Measurements from ENCODE around the gene TNRC18.
A peak's percentile ranks its signal among the peaks of the same experiment; 100 is the strongest.

Gene TNRC18

DNA sequence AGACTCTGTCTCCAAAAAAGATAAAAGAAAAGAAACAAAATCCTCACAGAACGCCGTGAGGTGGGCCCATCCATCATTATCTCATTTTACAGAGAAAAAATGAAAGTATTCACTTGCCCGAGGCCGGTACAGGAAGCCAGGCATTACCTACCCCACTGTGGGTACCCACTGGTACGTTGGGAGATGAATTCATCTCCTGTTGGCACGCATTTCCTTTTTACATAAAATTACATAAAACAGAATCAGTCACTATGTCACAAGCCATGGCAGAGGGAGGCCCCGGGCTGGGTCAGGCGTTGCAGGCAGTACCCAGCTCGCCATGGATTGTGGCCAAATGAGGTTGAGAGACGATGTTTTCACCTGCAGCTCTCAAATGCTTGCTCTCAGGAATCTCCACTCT, 38.6 kb upstream of the TNRC18 start:
- H3K36me3 ChIP-seq (ENCODE audit: control insufficient read depth in 5 of 5, insufficient read depth in 5 of 5, low read length in 5 of 5), result no peaks in the 10 kb centered on the region
- no peaks in the 10 kb centered on the region for H3K9me3 ChIP-seq (ENCODE audit: control insufficient read depth in 5 of 5, low read length in 5 of 5)
- H3K9ac ChIP-seq (ENCODE audit: low read length in 5 of 5), result no peak overlapping the region
- H3K4me1 ChIP-seq (ENCODE audit: control insufficient read depth in 5 of 5, insufficient read depth in 5 of 5, low read length in 5 of 5), result peaks cover 0 to 11% (median 9%) of the 10 kb centered on the region in 5 donors
- no peak overlapping the region for H3K4me3 ChIP-seq (ENCODE audit: low read depth in 1 of 5, low read length in 5 of 5)
- no peak overlapping the region for H3K27ac ChIP-seq (ENCODE audit: low read depth, low read length)
- H3K27me3 ChIP-seq (ENCODE audit: control insufficient read depth in 5 of 5, insufficient read depth in 4 of 5, low read length in 5 of 5), result no peaks in the 10 kb centered on the region

GRCh38 chr7:5458921-5459480, 35.4 kb upstream of the TNRC18 start:
- peaks cover 0 to 11% (median 9%) of the 10 kb centered on the region in 5 donors for H3K4me1 ChIP-seq (ENCODE audit: control insufficient read depth in 5 of 5, insufficient read depth in 5 of 5, low read length in 5 of 5)
- no peak overlapping the region for H3K4me3 ChIP-seq (ENCODE audit: low read depth in 1 of 5, low read length in 5 of 5)
- H3K9ac ChIP-seq (ENCODE audit: low read length in 5 of 5), result no peak overlapping the region
- H3K27ac ChIP-seq (ENCODE audit: low read depth, low read length), result no peak overlapping the region
- H3K36me3 ChIP-seq (ENCODE audit: control insufficient read depth in 5 of 5, insufficient read depth in 5 of 5, low read length in 5 of 5), result no peaks in the 10 kb centered on the region
- H3K9me3 ChIP-seq (ENCODE audit: control insufficient read depth in 5 of 5, low read length in 5 of 5), result no peaks in the 10 kb centered on the region
- H3K27me3 ChIP-seq (ENCODE audit: control insufficient read depth in 5 of 5, insufficient read depth in 4 of 5, low read length in 5 of 5), result no peaks in the 10 kb centered on the region

GRCh38 chr7:5457245-5457735, 33.7 kb upstream of the TNRC18 start:
- peak overlapping the region in 3 of 5 donors; percentile 35 to 44 (median 43) for H3K9ac ChIP-seq (ENCODE audit: low read length in 5 of 5)
- H3K4me1 ChIP-seq (ENCODE audit: control insufficient read depth in 5 of 5, insufficient read depth in 5 of 5, low read length in 5 of 5), result peaks cover 0 to 14% (median 9%) of the 10 kb centered on the region in 5 donors
- no peaks in the 10 kb centered on the region for H3K27me3 ChIP-seq (ENCODE audit: control insufficient read depth in 5 of 5, insufficient read depth in 4 of 5, low read length in 5 of 5)
- no peaks in the 10 kb centered on the region for H3K9me3 ChIP-seq (ENCODE audit: control insufficient read depth in 5 of 5, low read length in 5 of 5)
- H3K27ac ChIP-seq (ENCODE audit: low read depth, low read length), result no peak overlapping the region
- peak overlapping the region in 4 of 5 donors; percentile 10 to 41 (median 24) for H3K4me3 ChIP-seq (ENCODE audit: low read depth in 1 of 5, low read length in 5 of 5)
- no peaks in the 10 kb centered on the region for H3K36me3 ChIP-seq (ENCODE audit: control insufficient read depth in 5 of 5, insufficient read depth in 5 of 5, low read length in 5 of 5)

DNA sequence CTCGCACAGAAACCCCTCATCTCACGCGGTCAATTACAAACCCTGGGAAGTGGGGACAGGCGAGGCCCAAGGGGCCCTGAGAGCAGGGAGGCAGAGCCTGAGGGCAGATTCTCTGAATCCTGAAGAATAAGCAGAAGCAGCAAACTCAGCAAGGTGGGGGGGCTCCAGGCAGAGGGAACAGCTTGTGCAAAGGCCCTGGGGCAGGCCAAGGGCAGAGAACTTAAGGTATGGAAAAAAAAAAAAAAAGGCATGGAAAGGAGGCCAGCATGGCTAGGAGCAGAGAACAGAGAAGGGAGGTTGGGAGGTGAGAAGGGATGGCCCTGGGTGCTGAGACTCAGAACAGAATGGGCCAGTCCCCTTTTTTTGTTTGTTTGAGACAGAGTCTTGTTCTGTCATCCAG, 32.8 kb upstream of the TNRC18 start:
- no peaks in the 10 kb centered on the region for H3K27me3 ChIP-seq (ENCODE audit: control insufficient read depth in 5 of 5, insufficient read depth in 4 of 5, low read length in 5 of 5)
- H3K27ac ChIP-seq (ENCODE audit: low read depth, low read length), result no peak overlapping the region
- no peak overlapping the region for H3K4me3 ChIP-seq (ENCODE audit: low read depth in 1 of 5, low read length in 5 of 5)
- H3K4me1 ChIP-seq (ENCODE audit: control insufficient read depth in 5 of 5, insufficient read depth in 5 of 5, low read length in 5 of 5), result peaks cover 0 to 14% (median 9%) of the 10 kb centered on the region in 5 donors
- H3K9me3 ChIP-seq (ENCODE audit: control insufficient read depth in 5 of 5, low read length in 5 of 5), result no peaks in the 10 kb centered on the region
- H3K9ac ChIP-seq (ENCODE audit: low read length in 5 of 5), result no peak overlapping the region
- no peaks in the 10 kb centered on the region for H3K36me3 ChIP-seq (ENCODE audit: control insufficient read depth in 5 of 5, insufficient read depth in 5 of 5, low read length in 5 of 5)

DNA sequence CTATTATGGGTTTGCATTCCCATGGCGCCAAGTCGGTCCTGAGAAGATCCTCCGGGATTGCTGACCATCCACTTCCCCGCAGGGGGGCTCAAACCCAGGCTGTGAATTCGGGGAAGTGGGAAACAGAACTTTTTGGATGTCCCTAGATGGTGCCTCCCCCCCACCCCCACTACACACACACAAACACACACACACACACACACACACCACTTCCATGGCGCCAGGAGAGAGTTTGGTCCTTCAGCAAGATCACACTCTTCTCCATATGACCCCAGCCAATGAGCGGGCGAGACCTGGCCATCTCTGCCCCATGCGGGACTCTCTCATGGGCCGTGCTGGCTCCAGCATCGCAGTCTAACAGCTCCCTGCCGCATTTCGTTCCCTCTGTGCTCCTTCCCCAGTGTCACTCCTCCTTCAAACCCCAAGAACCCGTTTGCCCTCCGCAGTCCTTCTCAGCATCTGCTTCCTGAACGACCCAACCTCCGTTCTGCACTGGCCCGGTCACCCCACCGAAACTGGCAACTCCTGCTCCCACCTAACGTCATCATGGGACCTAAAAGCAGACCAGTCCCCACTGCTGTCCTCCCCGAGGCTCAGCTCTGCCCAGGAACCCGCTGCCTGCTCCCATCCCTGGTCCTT, 32.1 kb upstream of the TNRC18 start:
- Histone ChIP-seq H3K4me3 (ENCODE audit: low read depth in 1 of 5, low read length in 5 of 5) (no peak overlapping the region), H3K27ac (ENCODE audit: low read depth, low read length) (no peak overlapping the region), H3K9ac (ENCODE audit: low read length in 5 of 5) (no peak overlapping the region), H3K27me3 (ENCODE audit: control insufficient read depth in 5 of 5, insufficient read depth in 4 of 5, low read length in 5 of 5) (no peaks in the 10 kb centered on the region), H3K9me3 (ENCODE audit: control insufficient read depth in 5 of 5, low read length in 5 of 5) (no peaks in the 10 kb centered on the region), H3K36me3 (ENCODE audit: control insufficient read depth in 5 of 5, insufficient read depth in 5 of 5, low read length in 5 of 5) (no peaks in the 10 kb centered on the region), H3K4me1 (ENCODE audit: control insufficient read depth in 5 of 5, insufficient read depth in 5 of 5, low read length in 5 of 5) (peaks cover 0 to 14% (median 9%) of the 10 kb centered on the region in 5 donors)

GRCh38 chr7:5455175-5455574, 31.5 kb upstream of the TNRC18 start:
- Histone ChIP-seq H3K27me3 (ENCODE audit: control insufficient read depth in 5 of 5, insufficient read depth in 4 of 5, low read length in 5 of 5) (no peaks in the 10 kb centered on the region), H3K36me3 (ENCODE audit: control insufficient read depth in 5 of 5, insufficient read depth in 5 of 5, low read length in 5 of 5) (no peaks in the 10 kb centered on the region), H3K4me3 (ENCODE audit: low read depth in 1 of 5, low read length in 5 of 5) (no peak overlapping the region), H3K27ac (ENCODE audit: low read depth, low read length) (no peak overlapping the region), H3K9ac (ENCODE audit: low read length in 5 of 5) (no peak overlapping the region), H3K4me1 (ENCODE audit: control insufficient read depth in 5 of 5, insufficient read depth in 5 of 5, low read length in 5 of 5) (peaks cover 0 to 14% (median 9%) of the 10 kb centered on the region in 5 donors), H3K9me3 (ENCODE audit: control insufficient read depth in 5 of 5, low read length in 5 of 5) (no peaks in the 10 kb centered on the region)

GRCh38 chr7:5454485-5454884, 30.9 kb upstream of the TNRC18 start:
- no peak overlapping the region for H3K27ac ChIP-seq (ENCODE audit: low read depth, low read length)
- H3K27me3 ChIP-seq (ENCODE audit: control insufficient read depth in 5 of 5, insufficient read depth in 4 of 5, low read length in 5 of 5), result no peaks in the 10 kb centered on the region

GRCh38 chr7:5453566-5454075, 30.0 kb upstream of the TNRC18 start:
- Histone ChIP-seq H3K27ac (ENCODE audit: low read depth, low read length) (no peak overlapping the region), H3K9ac (ENCODE audit: low read length in 5 of 5) (no peak overlapping the region), H3K4me1 (ENCODE audit: control insufficient read depth in 5 of 5, insufficient read depth in 5 of 5, low read length in 5 of 5) (peaks cover 0 to 14% (median 9%) of the 10 kb centered on the region in 5 donors), H3K27me3 (ENCODE audit: control insufficient read depth in 5 of 5, insufficient read depth in 4 of 5, low read length in 5 of 5) (no peaks in the 10 kb centered on the region), H3K36me3 (ENCODE audit: control insufficient read depth in 5 of 5, insufficient read depth in 5 of 5, low read length in 5 of 5) (no peaks in the 10 kb centered on the region), H3K9me3 (ENCODE audit: control insufficient read depth in 5 of 5, low read length in 5 of 5) (no peaks in the 10 kb centered on the region), H3K4me3 (ENCODE audit: low read depth in 1 of 5, low read length in 5 of 5) (no peak overlapping the region)

More at GRCh38 chr7:5454485-5454884, 30.9 kb upstream of the TNRC18 start:
- Histone ChIP-seq H3K9ac (ENCODE audit: low read length in 5 of 5) (no peak overlapping the region), H3K9me3 (ENCODE audit: control insufficient read depth in 5 of 5, low read length in 5 of 5) (no peaks in the 10 kb centered on the region), H3K36me3 (ENCODE audit: control insufficient read depth in 5 of 5, insufficient read depth in 5 of 5, low read length in 5 of 5) (no peaks in the 10 kb centered on the region), H3K4me3 (ENCODE audit: low read depth in 1 of 5, low read length in 5 of 5) (no peak overlapping the region), H3K4me1 (ENCODE audit: control insufficient read depth in 5 of 5, insufficient read depth in 5 of 5, low read length in 5 of 5) (peaks cover 0 to 14% (median 9%) of the 10 kb centered on the region in 5 donors)

DNA sequence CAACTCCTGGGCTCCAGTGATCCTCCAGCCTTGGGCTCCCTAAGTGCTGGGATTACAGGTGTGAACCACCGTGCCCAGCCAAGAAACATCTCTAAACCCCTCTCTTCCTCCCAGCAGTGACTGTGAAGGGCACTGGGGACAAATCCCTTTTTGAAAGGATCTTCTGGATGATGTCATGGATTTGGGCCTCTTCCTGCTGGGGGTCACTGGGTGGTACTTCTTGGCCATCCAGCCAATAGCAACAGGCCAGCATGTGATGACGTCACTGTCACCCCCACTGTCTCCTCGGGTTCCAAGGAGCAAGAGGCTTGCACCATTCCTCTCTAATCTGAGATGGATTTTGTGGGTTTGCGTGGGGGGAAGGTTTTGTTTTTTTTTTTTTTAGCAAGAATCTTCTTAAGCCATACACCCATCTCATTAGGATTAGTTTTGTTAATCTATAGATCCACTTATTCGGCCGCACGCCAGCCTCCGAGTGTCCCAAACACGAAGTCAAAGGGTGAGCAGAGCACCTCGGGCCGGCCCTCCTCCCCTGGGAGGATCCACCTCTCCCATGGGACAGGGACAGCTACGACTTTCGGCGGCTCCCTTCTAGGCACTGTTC, 29.4 kb upstream of the TNRC18 start:
- H3K9ac ChIP-seq (ENCODE audit: low read length in 5 of 5), result no peak overlapping the region
- no peak overlapping the region for H3K27ac ChIP-seq (ENCODE audit: low read depth, low read length)
- no peaks in the 10 kb centered on the region for H3K36me3 ChIP-seq (ENCODE audit: control insufficient read depth in 5 of 5, insufficient read depth in 5 of 5, low read length in 5 of 5)
- H3K4me1 ChIP-seq (ENCODE audit: control insufficient read depth in 5 of 5, insufficient read depth in 5 of 5, low read length in 5 of 5), result peaks cover 0 to 11% (median 7%) of the 10 kb centered on the region in 5 donors
- H3K9me3 ChIP-seq (ENCODE audit: control insufficient read depth in 5 of 5, low read length in 5 of 5), result no peaks in the 10 kb centered on the region
- no peaks in the 10 kb centered on the region for H3K27me3 ChIP-seq (ENCODE audit: control insufficient read depth in 5 of 5, insufficient read depth in 4 of 5, low read length in 5 of 5)
- no peak overlapping the region for H3K4me3 ChIP-seq (ENCODE audit: low read depth in 1 of 5, low read length in 5 of 5)

DNA sequence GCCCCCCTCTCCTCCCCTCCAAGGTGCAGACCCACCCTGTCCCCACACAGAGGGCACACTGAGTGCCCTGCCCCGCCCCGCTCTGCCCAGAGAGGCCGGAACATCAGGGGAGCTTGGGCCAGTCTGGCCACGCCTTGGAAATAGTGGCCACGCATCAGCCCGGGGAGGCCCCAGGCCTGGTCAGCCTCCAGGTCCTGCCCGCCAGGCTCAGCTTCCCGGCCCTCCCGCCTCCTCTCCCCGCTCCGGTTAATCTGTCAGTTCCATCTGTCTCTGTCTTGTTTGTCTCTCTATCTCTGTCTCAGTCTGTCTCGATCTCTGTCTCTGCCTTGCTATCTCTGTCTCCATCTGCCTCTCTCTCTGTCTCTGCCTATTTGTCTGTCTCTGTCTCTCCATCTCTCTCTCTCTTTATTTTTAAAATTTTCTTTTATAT, 28.9 kb upstream of the TNRC18 start:
- Histone ChIP-seq H3K27ac (ENCODE audit: low read depth, low read length) (no peak overlapping the region), H3K4me3 (ENCODE audit: low read depth in 1 of 5, low read length in 5 of 5) (no peak overlapping the region), H3K4me1 (ENCODE audit: control insufficient read depth in 5 of 5, insufficient read depth in 5 of 5, low read length in 5 of 5) (peaks cover 0 to 6% (median 2%) of the 10 kb centered on the region in 5 donors), H3K9ac (ENCODE audit: low read length in 5 of 5) (no peak overlapping the region), H3K36me3 (ENCODE audit: control insufficient read depth in 5 of 5, insufficient read depth in 5 of 5, low read length in 5 of 5) (no peaks in the 10 kb centered on the region), H3K9me3 (ENCODE audit: control insufficient read depth in 5 of 5, low read length in 5 of 5) (no peaks in the 10 kb centered on the region), H3K27me3 (ENCODE audit: control insufficient read depth in 5 of 5, insufficient read depth in 4 of 5, low read length in 5 of 5) (no peaks in the 10 kb centered on the region)
